ENCODE data around the gene PANX3. TPM values are rescaled to one million over a fixed set of nuclear protein-coding genes. Genes with fewer than 3 reads are reported as not detected.
A peak's percentile ranks its signal among the peaks of the same experiment; 100 is the strongest.

Gene PANX3
- total RNA-seq, 2 experiments from 2014 or later = not detected

- Mint-ChIP-seq H3K27me3 (no peaks in the 10 kb centered on the region), H3K27ac (no peak overlapping the region), H3K9me3 (no peaks in the 10 kb centered on the region), H3K4me3 (no peak overlapping the region), H3K36me3 (peaks cover 3% of the 10 kb centered on the region), H3K4me1 (ENCODE audit: low read depth) (peaks cover 2% of the 10 kb centered on the region)
- ChIA-PET POLR2A (no interaction called here), CTCF (interaction anchor here (0.7 to 2.8 kb wide), 11 partner anchors 12 to 194 kb away, joined by 3 to 23 read pairs (median 4); partner anchors contain the start of gene TBRG1)
- intact Hi-C loops (cut with micrococcal nuclease) = loop anchor here (1.0 kb wide), 2 partner anchors 119 to 193 kb away; no protein-coding TSS in a partner anchor
- no peak for DNase-seq
Measured at GRCh38 chr11:124643605-124644425, 32.6 kb downstream of the PANX3 start.

- no peak overlapping the region for H3K4me3 Mint-ChIP-seq
- peaks cover 2% of the 10 kb centered on the region for H3K4me1 Mint-ChIP-seq (ENCODE audit: low read depth)
- no peaks in the 10 kb centered on the region for H3K27me3 Mint-ChIP-seq
- intact Hi-C loops (cut with micrococcal nuclease) = loop anchor here (1.0 kb wide), 2 partner anchors 119 to 193 kb away; no protein-coding TSS in a partner anchor
- peaks cover 2% of the 10 kb centered on the region for H3K36me3 Mint-ChIP-seq
- no peaks in the 10 kb centered on the region for H3K9me3 Mint-ChIP-seq
- POLR2A ChIA-PET = no interaction called here
- DNase-seq = peak; percentile 38
- H3K27ac Mint-ChIP-seq = no peak overlapping the region
- CTCF ChIA-PET = interaction anchor here (0.8 to 2.8 kb wide), 10 partner anchors 13 to 221 kb away, joined by 3 to 23 read pairs (median 7); no protein-coding TSS in a partner anchor
Measured at GRCh38 chr11:124644426-124645280, 33.4 kb downstream of the PANX3 start.

- intact Hi-C loops (cut with micrococcal nuclease) = no loop called here
- ChIA-PET CTCF (interaction anchor here (0.7 to 1.2 kb wide), 2 partner anchors 191 to 505 kb away, joined by 3 read pairs; no protein-coding TSS in a partner anchor), POLR2A (no interaction called here)
- H3K4me1 Mint-ChIP-seq (ENCODE audit: low read depth) = peaks cover 2% of the 10 kb centered on the region
- DNase-seq = no peak
- no peak overlapping the region for H3K27ac Mint-ChIP-seq
- no peaks in the 10 kb centered on the region for H3K9me3 Mint-ChIP-seq
- H3K36me3 Mint-ChIP-seq = peaks cover 2% of the 10 kb centered on the region
- no peaks in the 10 kb centered on the region for H3K27me3 Mint-ChIP-seq
- H3K4me3 Mint-ChIP-seq = no peak overlapping the region
Measured at GRCh38 chr11:124646148-124646547, 34.9 kb downstream of the PANX3 start.

DNA sequence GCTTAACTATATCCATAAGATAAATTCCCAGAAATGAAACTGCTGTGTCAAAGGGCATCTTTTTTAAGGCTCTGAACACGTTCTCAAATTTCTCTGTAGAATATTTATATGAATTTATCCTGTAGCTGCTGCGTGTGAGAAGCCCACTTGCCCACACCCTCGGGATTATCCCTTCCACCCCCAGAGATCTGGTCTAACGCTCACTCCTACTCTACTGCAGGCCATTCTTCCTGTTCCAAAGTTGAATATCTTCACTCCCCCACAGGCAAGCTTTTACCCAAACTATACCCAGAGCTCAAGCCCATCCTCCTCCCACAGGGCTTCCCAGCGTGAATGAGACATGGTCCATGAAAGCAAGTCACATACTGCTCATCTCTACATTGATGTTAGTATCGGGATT, 37.4 kb downstream of the PANX3 start:
- H3K27ac Mint-ChIP-seq = no peak overlapping the region
- DNase-seq = no peak
- no peak overlapping the region for H3K4me3 Mint-ChIP-seq
- intact Hi-C loops (cut with micrococcal nuclease) = no loop called here
- H3K9me3 Mint-ChIP-seq = no peaks in the 10 kb centered on the region
- POLR2A ChIA-PET = no interaction called here
- H3K27me3 Mint-ChIP-seq = no peaks in the 10 kb centered on the region
- CTCF ChIA-PET = interaction anchor here (0.6 to 1.4 kb wide), 3 partner anchors 9 to 228 kb away, joined by 3 read pairs; no protein-coding TSS in a partner anchor
- H3K4me1 Mint-ChIP-seq (ENCODE audit: low read depth) = peaks cover 2% of the 10 kb centered on the region
- peaks cover 3% of the 10 kb centered on the region for H3K36me3 Mint-ChIP-seq

- Mint-ChIP-seq H3K9me3 (no peaks in the 10 kb centered on the region), H3K4me3 (no peak overlapping the region), H3K36me3 (peaks cover 3% of the 10 kb centered on the region), H3K27me3 (no peaks in the 10 kb centered on the region), H3K27ac (no peak overlapping the region), H3K4me1 (ENCODE audit: low read depth) (no peaks in the 10 kb centered on the region)
- DNase-seq = no peak
- intact Hi-C loops (cut with micrococcal nuclease) = no loop called here
- POLR2A ChIA-PET = no interaction called here
- CTCF ChIA-PET = interaction anchor here (0.9 to 1.7 kb wide), 2 partner anchors 13 to 136 kb away, joined by 3 to 6 read pairs; no protein-coding TSS in a partner anchor
Measured at GRCh38 chr11:124656774-124657630, 45.8 kb downstream of the PANX3 start.

GRCh38 chr11:124657904-124658303, 46.7 kb downstream of the PANX3 start:
- Mint-ChIP-seq H3K4me1 (ENCODE audit: low read depth) (no peaks in the 10 kb centered on the region), H3K27ac (no peak overlapping the region), H3K9me3 (no peaks in the 10 kb centered on the region), H3K27me3 (no peaks in the 10 kb centered on the region), H3K36me3 (peaks cover 1% of the 10 kb centered on the region), H3K4me3 (no peak overlapping the region)
- ChIA-PET POLR2A (no interaction called here), CTCF (interaction anchor here (0.9 to 1.7 kb wide), 2 partner anchors 12 to 136 kb away, joined by 3 to 6 read pairs; no protein-coding TSS in a partner anchor)
- no peak for DNase-seq
- intact Hi-C loops (cut with micrococcal nuclease) = no loop called here

DNA sequence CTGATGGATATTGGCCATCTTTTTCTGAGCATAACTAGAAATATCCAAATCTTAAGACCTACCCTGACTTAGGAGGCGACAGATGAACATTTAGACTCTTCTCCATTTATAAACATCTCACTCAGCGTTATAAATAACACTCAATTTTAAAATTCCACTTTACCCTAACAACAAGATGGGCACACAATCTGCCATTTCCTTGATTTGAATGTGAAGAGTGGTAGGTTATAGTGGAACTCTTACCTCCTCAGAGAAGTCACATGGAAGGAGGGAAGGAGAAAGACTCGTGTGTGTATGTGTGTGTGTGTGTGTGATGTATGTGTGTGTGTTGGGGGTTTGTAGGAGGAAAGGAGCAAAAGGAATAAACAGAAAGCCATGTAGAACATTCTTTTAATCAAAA, 47.3 kb downstream of the PANX3 start:
- POLR2A ChIA-PET = no interaction called here

DNA sequence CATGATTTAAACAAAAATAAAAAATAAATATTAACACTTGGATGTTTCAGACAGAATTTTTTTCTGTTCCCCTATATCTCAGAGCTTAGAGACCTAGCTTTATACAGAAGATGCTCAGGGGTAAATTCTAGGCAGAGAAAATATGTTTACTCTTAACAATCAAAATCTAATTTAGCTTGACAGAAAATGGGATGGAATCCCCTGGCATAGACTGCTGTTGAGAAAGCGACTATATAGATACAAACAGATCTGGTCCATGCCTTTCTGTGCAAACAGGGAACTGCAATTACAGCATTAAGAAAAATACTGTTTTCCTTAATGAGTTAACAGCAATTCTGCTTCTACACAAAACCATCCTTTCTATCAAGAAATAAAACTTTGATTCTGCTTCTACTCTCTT, 47.8 kb downstream of the PANX3 start:
- DNase-seq = no peak
- intact Hi-C loops (cut with micrococcal nuclease) = no loop called here
- no peaks in the 10 kb centered on the region for H3K4me1 Mint-ChIP-seq (ENCODE audit: low read depth)
- H3K27ac Mint-ChIP-seq = no peak overlapping the region
- no peak overlapping the region for H3K4me3 Mint-ChIP-seq
- POLR2A ChIA-PET = no interaction called here
- no peaks in the 10 kb centered on the region for H3K27me3 Mint-ChIP-seq
- no peaks in the 10 kb centered on the region for H3K36me3 Mint-ChIP-seq
- H3K9me3 Mint-ChIP-seq = no peaks in the 10 kb centered on the region
- CTCF ChIA-PET = interaction anchor here (1.1 to 2.7 kb wide), 3 partner anchors 10 to 104 kb away, joined by 3 to 15 read pairs (median 5); no protein-coding TSS in a partner anchor

More for the DNA sequence above, 47.3 kb downstream of the PANX3 start:
- Mint-ChIP-seq H3K9me3 (no peaks in the 10 kb centered on the region), H3K4me1 (ENCODE audit: low read depth) (no peaks in the 10 kb centered on the region), H3K36me3 (no peaks in the 10 kb centered on the region), H3K27me3 (no peaks in the 10 kb centered on the region), H3K27ac (no peak overlapping the region), H3K4me3 (no peak overlapping the region)
- CTCF ChIA-PET = interaction anchor here (1.1 to 1.8 kb wide), 2 partner anchors 14 to 105 kb away, joined by 3 to 5 read pairs; no protein-coding TSS in a partner anchor
- intact Hi-C loops (cut with micrococcal nuclease) = no loop called here
- no peak for DNase-seq

GRCh38 chr11:124661553-124661952, 50.3 kb downstream of the PANX3 start:
- H3K27me3 Mint-ChIP-seq = no peaks in the 10 kb centered on the region
- no peaks in the 10 kb centered on the region for H3K4me1 Mint-ChIP-seq (ENCODE audit: low read depth)
- POLR2A ChIA-PET = no interaction called here
- DNase-seq = no peak
- no peaks in the 10 kb centered on the region for H3K9me3 Mint-ChIP-seq
- no peak overlapping the region for H3K27ac Mint-ChIP-seq
- H3K36me3 Mint-ChIP-seq = no peaks in the 10 kb centered on the region
- CTCF ChIA-PET = interaction anchor here (0.7 to 2.7 kb wide), 4 partner anchors 8 to 177 kb away, joined by 3 to 15 read pairs (median 4); no protein-coding TSS in a partner anchor
- H3K4me3 Mint-ChIP-seq = no peak overlapping the region
- intact Hi-C loops (cut with micrococcal nuclease) = no loop called here

GRCh38 chr11:124662106-124662505, 50.9 kb downstream of the PANX3 start:
- Mint-ChIP-seq H3K4me3 (no peak overlapping the region), H3K27me3 (no peaks in the 10 kb centered on the region), H3K36me3 (no peaks in the 10 kb centered on the region), H3K27ac (no peak overlapping the region), H3K4me1 (ENCODE audit: low read depth) (no peaks in the 10 kb centered on the region), H3K9me3 (no peaks in the 10 kb centered on the region)
- CTCF ChIA-PET = interaction anchor here (0.6 to 1.9 kb wide), 5 partner anchors 102 to 449 kb away, joined by 3 to 7 read pairs (median 3); no protein-coding TSS in a partner anchor
- no peak for DNase-seq
- intact Hi-C loops (cut with micrococcal nuclease) = no loop called here
- POLR2A ChIA-PET = no interaction called here

DNA sequence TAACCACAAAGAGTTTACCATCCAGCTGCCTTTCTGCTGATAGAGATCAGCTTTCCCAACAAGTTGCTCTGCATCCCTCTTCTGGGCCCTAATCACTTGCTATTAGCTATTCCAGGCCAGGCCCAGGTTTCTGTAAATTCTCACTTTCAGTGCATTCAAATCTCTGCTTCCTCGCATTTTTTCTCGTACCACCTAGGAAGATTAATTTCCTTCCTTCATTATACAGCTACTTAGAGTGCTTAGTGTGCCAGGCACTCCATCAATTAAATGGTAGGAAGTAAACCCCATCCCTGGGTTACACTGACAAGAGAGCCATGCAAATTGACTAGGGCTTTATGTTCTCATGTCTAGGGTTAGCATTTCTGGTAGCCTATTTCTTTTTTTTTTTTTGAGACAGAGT, 52.6 kb downstream of the PANX3 start:
- Mint-ChIP-seq H3K27ac (no peak overlapping the region), H3K9me3 (no peaks in the 10 kb centered on the region), H3K4me1 (ENCODE audit: low read depth) (no peaks in the 10 kb centered on the region), H3K36me3 (no peaks in the 10 kb centered on the region), H3K27me3 (no peaks in the 10 kb centered on the region), H3K4me3 (no peak overlapping the region)
- ChIA-PET POLR2A (no interaction called here), CTCF (interaction anchor here (0.7 to 1.9 kb wide), 5 partner anchors 20 to 173 kb away, joined by 3 to 7 read pairs (median 4); no protein-coding TSS in a partner anchor)
- DNase-seq = no peak
- intact Hi-C loops (cut with micrococcal nuclease) = no loop called here

Data from activated CD4-positive, alpha-beta memory T cell treated with anti-CD3 and anti-CD28 coated beads for 36 hours (primary cell).